Colonic mucosa (tissue), 4 donors: ENCODE results near the gene BANF1. TPM values are rescaled to one million over a fixed set of nuclear protein-coding genes. Genes with fewer than 3 reads are reported as not detected.
A peak's percentile ranks its signal among the peaks of the same experiment; 100 is the strongest.

ENCODE experiments used
- DNase-seq: peaks from one replicate; pipeline ENCODE4 v3.0.0-alpha.2; 2020
- H3K27ac ChIP-seq: fragments of 200-600 bp; one replicate; pipeline ENCODE4 v1.8.0; 2021
- H3K27me3 ChIP-seq: fragments of 200-600 bp; one replicate; pipeline ENCODE4 v1.8.0; 2021
- H3K36me3 ChIP-seq: fragments of 200-600 bp; one replicate; pipeline ENCODE4 v1.8.0; 2021
- H3K4me1 ChIP-seq: fragments of 200-600 bp; one replicate; pipeline ENCODE4 v1.8.0; 2021; ENCODE audit warnings: mild to moderate bottlenecking
- H3K4me3 ChIP-seq: fragments of 200-600 bp; one replicate; pipeline ENCODE4 v1.8.0; 2021
- H3K9ac ChIP-seq, 2 donors: one replicate each; pipeline ENCODE4 v1.7.0; 2013; ENCODE audit warnings: control low read depth in 2 of 2, low read depth in 2 of 2, low read length in 2 of 2
- H3K9me3 ChIP-seq: fragments of 200-600 bp; one replicate; pipeline ENCODE4 v1.8.0; 2021
- intact Hi-C: fragments of 100-400 bp; cut with DNase I; formaldehyde crosslinking; loops from one replicate; pipeline ENCODE4 v1.14.1; 2022
- total RNA-seq, 2 donors: library from RNA; stranded (reverse); fragmentation: NEBNext Ultra II Directional in 1 of 2; extraction: Animal tissue kit (Norgen Biotek cat#: 25700) in 1 of 2; gene quantifications; one replicate each; pipeline ENCODE4 v1.2.1, GENCODE V29; 2021
- TF ChIP-seq, protein P1 (sequence below): fragments of 200-600 bp; IDR thresholded peaks from one replicate; pipeline ENCODE4 v1.8.0; 2022; ENCODE audit warnings: antibody characterized with exemption, mild to moderate bottlenecking
- donor health status: healthy.
- donor health status: DM: no; HTN: no; CAD: no.
- donor health status: DM: no; HTN: no; CAD: no.

Gene BANF1
- total RNA-seq, 2 donors from 2014 or later, result 128 to 231 TPM

DNA sequence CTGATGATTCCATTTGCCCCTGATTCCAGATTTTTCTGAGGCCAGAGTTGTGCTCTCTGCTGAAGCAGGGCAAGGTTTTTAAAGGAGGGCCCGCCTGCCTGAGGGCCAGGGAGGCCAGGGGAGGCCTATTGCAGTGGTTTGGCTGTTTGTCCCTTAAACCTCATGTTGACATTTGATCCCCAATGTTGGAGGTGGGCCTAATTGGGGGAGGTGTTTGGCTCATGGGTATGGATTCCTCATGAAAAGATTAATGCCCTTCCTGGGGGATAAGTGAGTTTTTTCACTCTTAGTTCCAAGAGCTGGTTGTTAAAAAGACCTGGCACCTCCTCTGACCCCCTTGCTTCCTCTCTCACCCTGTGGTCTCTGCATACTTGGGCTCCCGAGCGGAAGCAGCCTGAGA is 37.5 kb downstream of the BANF1 start:
- Histone ChIP-seq H3K36me3 (no peaks in the 10 kb centered on the region), H3K27me3 (no peaks in the 10 kb centered on the region), H3K27ac (no peak overlapping the region), H3K4me3 (no peak overlapping the region), H3K9ac (no peak overlapping the region), H3K4me1 (no peaks in the 10 kb centered on the region), H3K9me3 (no peaks in the 10 kb centered on the region)
- DNase-seq, result no peak
- intact Hi-C loops, result no loop called here
- TF ChIP-seq, protein P1, sequence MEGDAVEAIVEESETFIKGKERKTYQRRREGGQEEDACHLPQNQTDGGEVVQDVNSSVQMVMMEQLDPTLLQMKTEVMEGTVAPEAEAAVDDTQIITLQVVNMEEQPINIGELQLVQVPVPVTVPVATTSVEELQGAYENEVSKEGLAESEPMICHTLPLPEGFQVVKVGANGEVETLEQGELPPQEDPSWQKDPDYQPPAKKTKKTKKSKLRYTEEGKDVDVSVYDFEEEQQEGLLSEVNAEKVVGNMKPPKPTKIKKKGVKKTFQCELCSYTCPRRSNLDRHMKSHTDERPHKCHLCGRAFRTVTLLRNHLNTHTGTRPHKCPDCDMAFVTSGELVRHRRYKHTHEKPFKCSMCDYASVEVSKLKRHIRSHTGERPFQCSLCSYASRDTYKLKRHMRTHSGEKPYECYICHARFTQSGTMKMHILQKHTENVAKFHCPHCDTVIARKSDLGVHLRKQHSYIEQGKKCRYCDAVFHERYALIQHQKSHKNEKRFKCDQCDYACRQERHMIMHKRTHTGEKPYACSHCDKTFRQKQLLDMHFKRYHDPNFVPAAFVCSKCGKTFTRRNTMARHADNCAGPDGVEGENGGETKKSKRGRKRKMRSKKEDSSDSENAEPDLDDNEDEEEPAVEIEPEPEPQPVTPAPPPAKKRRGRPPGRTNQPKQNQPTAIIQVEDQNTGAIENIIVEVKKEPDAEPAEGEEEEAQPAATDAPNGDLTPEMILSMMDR, result no peak

DNA sequence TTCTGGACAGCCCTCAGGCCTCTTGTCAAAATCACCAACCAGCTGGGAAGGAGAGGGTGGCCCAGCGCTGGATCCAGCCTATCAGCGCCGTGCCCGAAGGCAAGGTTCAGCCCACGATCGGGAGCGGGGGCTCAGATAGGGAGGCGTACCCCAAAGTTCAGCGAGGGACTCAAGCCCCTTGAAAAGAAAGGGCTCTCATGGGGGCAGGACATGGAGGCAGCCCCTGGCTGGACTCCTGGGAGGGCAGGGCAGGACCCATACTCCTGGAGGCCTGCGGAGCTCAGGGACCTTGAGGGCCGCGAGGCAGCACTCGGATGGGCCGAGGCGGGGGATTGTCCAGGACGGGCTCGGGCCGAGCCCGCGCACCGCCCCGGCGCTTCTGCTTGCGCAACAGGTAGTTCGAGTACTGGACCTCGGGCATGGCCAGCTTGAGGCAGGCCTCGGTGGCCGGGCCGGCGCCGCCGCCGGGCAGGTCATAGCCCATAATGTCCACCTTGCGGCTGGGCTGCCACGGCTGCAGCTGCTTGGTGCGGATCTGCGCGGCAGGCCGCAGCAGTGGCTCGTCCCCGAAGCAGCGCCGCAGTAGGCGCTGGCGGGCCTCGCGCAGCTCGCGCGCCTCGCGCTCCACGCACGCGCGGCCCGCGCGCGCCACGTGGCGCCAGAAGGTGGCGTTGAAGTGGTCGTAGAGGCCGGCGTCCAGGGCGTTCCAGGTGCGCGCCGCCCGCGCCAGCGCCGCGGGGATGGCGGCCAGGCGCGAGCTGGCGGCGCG is 40.1 kb downstream of the BANF1 start:
- no peak for DNase-seq
- intact Hi-C loops, result no loop called here
- TF ChIP-seq, protein P1, result no peak

DNA sequence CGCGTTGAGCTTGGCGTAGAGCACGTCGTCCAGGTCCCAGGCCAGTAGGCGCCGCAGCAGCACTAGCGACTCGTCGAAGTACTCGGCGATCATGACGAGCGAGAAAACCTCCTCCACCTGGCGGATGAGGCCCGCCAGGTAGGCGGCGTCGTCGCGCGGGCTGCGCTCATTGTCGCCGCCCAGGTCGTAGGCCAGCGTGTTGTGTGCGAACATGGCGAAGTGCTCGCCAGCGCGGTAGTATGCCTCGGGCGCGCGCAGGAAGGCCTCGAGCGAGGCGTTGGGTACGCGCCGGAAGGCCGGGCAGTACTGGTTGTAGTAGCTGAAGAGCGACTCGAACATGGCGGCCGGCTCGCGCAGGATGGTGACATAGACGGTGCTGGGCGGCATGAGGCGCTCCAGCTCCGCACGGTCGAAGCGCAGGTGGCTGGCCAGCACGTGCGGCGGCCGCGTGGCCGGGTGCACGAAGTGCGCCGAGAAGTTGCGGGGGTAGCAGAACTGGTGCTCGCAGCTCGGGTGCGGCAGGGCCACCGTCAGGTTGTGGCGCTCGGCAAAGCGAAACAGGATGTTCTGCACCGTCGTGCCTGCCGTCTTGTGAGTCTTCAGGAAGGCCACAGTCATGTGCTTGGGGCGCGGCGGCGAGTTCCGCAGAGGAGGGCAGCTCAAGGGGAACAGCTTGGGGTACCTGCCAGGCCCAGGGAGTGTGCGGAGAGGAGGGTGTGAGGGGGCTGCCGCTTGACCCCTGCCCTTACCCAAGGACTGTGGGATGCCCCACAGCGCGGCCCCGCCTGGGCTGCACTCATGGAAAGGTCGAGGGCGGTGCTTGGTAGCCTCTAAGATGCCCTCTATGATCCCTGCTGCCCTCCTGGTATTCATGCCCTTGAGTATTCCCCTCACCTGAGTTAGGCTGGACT is 40.9 kb downstream of the BANF1 start:
- Histone ChIP-seq H3K27me3 (no peaks in the 10 kb centered on the region), H3K4me3 (no peak overlapping the region), H3K4me1 (no peaks in the 10 kb centered on the region), H3K9ac (no peak overlapping the region), H3K27ac (no peak overlapping the region), H3K36me3 (no peaks in the 10 kb centered on the region), H3K9me3 (no peaks in the 10 kb centered on the region)
- intact Hi-C loops, result no loop called here
- TF ChIP-seq, protein P1, result no peak
- no peak for DNase-seq

More for the DNA sequence above, 40.1 kb downstream of the BANF1 start:
- no peak overlapping the region for H3K4me3 ChIP-seq
- no peak overlapping the region for H3K9ac ChIP-seq
- no peaks in the 10 kb centered on the region for H3K4me1 ChIP-seq
- H3K27ac ChIP-seq, result no peak overlapping the region
- H3K9me3 ChIP-seq, result no peaks in the 10 kb centered on the region
- H3K27me3 ChIP-seq, result no peaks in the 10 kb centered on the region
- no peaks in the 10 kb centered on the region for H3K36me3 ChIP-seq

- H3K9me3 ChIP-seq, result no peaks in the 10 kb centered on the region
- H3K4me3 ChIP-seq, result no peak overlapping the region
- H3K27me3 ChIP-seq, result no peaks in the 10 kb centered on the region
- no peak for DNase-seq
- H3K9ac ChIP-seq, result no peak overlapping the region
- no peaks in the 10 kb centered on the region for H3K36me3 ChIP-seq
- H3K4me1 ChIP-seq, result no peaks in the 10 kb centered on the region
- intact Hi-C loops, result no loop called here
- TF ChIP-seq, protein P1, result no peak
- no peak overlapping the region for H3K27ac ChIP-seq
These were observed 42.5 kb downstream of the BANF1 start for GRCh38 chr11:66044757-66045156.

DNA sequence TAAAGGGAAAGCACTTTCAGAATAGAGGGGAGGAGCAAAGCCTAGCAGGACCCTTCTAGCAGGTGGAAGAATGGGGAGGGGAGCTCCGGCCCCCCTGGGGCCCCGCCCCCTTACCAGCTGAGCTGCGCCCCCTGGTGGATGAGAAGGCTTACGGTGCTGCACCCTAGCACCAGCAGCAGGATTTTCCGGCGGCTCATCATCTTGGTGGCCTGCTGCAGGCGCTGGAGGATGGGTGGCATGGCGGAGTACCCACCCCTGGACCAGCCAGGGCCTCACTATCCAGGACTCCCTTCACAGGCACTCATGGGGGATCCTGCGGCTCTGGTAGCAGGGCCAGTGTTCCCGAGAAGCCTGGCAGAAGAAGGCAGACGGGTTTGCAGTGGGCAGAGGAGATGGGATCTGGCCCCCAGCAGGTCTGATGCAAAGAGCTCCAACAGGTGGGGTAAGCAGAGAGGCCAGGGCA is 42.9 kb downstream of the BANF1 start:
- H3K36me3 ChIP-seq, result no peaks in the 10 kb centered on the region
- intact Hi-C loops, result no loop called here
- H3K9ac ChIP-seq, result peak overlapping the region in 1 of 2 donors; percentile 14
- peak; percentile 78 for DNase-seq
- H3K27me3 ChIP-seq, result no peaks in the 10 kb centered on the region
- H3K4me3 ChIP-seq, result no peak overlapping the region
- H3K27ac ChIP-seq, result no peak overlapping the region
- no peaks in the 10 kb centered on the region for H3K4me1 ChIP-seq
- TF ChIP-seq, protein P1, result peak; percentile 91
- H3K9me3 ChIP-seq, result no peaks in the 10 kb centered on the region
